NCI-H2196 treated with DMSO at 0.1 percent for 48 hours (cell line): ENCODE data around the gene FMNL2.
"Not testable (repeated sequence)": the region's sequence is repeated elsewhere in the genome, so short reads cannot be mapped to it uniquely, and the experiment has no call there.

ENCODE experiments used
- DNase-seq: peaks from one replicate; lab custom pipeline; 2025; ENCODE audit not compliant: unreplicated experiment; lab: John Stamatoyannopoulos, UW

Gene FMNL2

GRCh38 chr2:152468899-152469692 lies 134.1 kb downstream of the FMNL2 start:
- DNase-seq: no peak

- DNase-seq: no peak
Measured at GRCh38 chr2:152470861-152471854, 136.2 kb downstream of the FMNL2 start.

GRCh38 chr2:152472481-152472887 lies 137.5 kb downstream of the FMNL2 start:
- no peak for DNase-seq

- no peak for DNase-seq
Measured at GRCh38 chr2:152473151-152473857, 138.3 kb downstream of the FMNL2 start.

DNA sequence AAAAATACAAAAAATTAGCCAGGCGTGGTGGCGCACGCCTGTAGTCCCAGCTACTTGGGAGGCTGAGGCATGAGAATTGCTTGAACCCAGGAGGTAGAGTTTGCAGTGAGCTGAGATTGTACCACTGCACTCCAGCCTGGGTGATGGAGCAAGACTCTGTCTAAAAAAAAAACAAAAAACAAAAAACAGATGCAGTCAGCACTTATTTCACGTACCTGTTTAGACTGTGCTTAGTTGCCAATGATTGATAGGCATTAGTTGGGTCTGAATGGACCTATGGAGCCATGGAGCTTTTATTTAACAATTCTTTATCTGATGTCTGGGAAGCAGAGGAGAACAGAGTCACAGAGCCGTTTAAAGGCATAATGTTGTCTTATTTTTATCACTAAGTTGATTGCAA lies 139.5 kb downstream of the FMNL2 start:
- DNase-seq: not testable (repeated sequence)

DNA sequence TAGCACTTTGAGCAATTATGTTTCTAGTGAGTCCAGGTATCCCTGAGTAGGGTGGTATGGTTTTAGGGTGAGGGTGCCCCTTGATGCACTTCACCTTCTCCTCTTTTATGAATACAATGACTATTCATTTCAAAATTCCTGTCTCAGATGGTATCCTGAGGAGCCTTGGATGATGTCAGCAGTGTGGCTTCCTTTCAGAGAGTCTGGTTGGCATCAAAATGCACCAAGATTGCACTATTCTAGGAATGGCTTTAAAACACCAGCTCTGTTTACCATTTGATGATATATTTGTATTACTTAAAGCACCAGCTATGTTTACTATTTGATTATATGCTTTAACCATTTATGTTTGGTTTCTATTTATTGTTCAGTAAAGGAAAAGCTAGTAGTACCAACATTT lies 141.0 kb downstream of the FMNL2 start:
- no peak for DNase-seq

- no peak for DNase-seq
Measured at GRCh38 chr2:152477347-152478092, 142.5 kb downstream of the FMNL2 start.

DNA sequence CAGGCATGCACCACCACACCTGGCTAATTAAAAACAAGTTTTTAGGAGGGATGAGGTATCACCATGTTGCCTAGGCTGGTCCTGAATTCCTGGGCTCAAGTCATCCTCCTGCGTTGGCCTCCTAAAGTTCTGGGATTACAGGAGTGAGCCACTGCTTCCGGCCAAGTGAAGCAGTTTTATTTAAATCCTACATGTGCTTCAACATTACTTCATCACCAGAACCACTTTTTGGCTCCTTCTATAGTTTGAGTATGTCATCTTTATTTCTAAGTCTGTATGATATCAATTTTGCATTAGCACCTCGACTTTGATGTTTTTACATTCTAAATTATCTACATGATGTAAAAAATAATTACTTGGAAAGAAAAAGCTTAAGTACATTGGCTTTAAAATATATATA lies 144.3 kb downstream of the FMNL2 start:
- no peak for DNase-seq

- no peak for DNase-seq
Measured at GRCh38 chr2:152480821-152481399, 145.9 kb downstream of the FMNL2 start.

DNA sequence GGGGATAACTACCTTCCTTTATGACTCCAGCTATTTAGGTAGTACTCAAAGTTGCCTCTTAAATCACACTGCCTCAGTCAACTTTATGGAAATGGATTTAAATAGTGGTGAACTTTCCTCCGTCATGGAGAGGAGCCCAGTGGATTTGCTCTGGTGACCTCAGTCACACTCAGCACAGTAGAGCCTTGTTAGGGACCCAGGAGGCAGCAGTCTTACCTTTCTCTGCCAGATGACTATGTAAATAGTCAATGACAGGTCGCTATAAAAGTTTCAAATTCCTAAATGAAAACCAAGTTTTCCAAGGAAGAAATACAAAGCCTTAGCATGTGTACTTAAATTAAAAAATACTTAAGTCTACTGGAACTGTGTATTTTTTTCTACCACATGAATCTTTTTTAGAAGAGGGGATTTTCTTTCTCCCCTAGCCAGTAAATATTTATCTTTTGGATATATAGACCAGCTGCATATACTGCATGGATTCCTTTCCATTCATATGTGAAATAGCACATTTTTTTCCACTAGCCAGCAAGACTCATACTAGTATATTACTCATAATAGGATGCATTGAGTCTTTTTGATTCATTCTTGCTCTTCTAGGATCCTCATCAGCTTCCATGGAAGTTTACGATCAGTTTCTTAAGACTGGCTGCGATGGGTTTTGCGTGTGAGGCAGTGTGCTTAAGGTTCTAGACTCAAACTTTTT lies 147.1 kb downstream of the FMNL2 start:
- DNase-seq: no peak

- no peak for DNase-seq
Measured at GRCh38 chr2:152483276-152484063, 148.5 kb downstream of the FMNL2 start.

DNA sequence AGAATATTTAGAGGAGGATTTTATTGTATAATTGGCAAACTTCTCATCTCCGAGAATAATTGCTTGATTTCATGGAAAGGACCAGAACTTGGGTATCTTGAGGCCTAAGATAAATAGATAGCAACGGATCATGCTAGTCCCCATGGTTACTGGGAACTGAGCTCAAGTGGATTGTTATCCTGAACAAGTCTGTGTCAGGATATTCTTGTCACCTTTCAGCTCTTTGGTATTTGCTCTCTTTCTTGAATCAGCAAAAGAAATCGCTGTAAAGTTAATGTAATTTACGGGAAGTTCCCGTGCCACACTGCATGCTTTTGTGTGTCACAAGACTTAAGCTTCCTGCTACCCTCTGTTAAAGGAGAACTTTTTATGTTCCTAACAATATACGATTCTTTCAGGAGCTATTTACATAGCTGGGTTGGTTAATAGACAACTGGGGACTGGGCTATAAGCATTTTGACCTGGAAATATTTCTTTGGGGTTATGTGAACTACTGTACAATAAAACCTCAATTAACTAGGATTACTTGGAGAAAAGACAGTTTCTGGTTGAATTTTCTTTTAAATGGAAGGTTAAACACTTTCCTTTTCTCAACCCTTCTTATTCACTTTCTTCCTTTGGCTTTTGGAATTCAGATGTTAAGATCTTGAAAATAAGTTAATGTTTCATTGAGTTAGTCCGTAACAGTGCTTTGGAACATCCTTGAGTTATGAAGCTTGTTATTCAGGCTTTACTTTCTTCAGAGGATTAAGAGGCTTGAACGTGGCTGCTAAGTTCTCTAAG lies 151.2 kb downstream of the FMNL2 start:
- DNase-seq: no peak

GRCh38 chr2:152486737-152487400 lies 151.9 kb downstream of the FMNL2 start:
- no peak for DNase-seq

- DNase-seq: no peak
Measured at GRCh38 chr2:152488075-152488474, 153.1 kb downstream of the FMNL2 start.

- DNase-seq: no peak
Measured at GRCh38 chr2:152489364-152489763, 154.4 kb downstream of the FMNL2 start.

- no peak for DNase-seq
Measured at GRCh38 chr2:152490686-152491455, 155.9 kb downstream of the FMNL2 start.

DNA sequence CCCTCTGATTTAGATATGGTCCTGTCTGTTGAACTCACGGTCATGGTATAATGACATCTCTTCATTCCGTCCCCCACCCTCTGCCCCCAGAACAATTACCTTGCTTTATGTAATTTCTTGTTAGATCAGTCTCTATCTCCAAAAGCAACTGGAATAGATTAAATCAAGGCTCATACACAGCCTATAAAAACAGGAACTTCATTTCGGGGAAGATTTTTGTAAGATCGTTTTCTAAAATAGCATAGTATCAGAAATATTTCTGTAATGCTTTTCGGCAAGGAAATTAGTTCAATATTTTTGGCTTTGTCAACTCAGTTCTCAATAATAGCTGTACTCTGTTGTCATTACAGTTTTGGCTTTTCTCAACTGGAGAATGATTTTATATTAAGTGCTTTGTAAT lies 157.2 kb downstream of the FMNL2 start:
- no peak for DNase-seq
